T47D (cell line): ENCODE results near the gene HMX1.

ENCODE experiments used
- DNase-seq, 2 experiments: peaks; one replicate each; pipeline versions ENCODE4 v3.0.0 to v3.0.0-alpha.2; 2011 to 2012; ENCODE audit warnings: low read depth in 1 of 2, low spot score in 1 of 2
- JUND ChIP-seq: IDR thresholded peaks from 2 replicates; pipeline ENCODE4 v1.6.1; 2012; ENCODE audit warnings: low read depth
- in situ Hi-C: cut with HindIII; loops from 2 replicates; pipeline ENCODE4 v1.10.0; 2016; ENCODE audit warnings: low sequenced_read_pairs, low pct_unique_long_range_greater_than_20kb

HMX1 gene

GRCh38 chr4:8841678-8842268, 29.9 kb downstream of the HMX1 start:
- in situ Hi-C loops, result no loop called here
- no peak for DNase-seq
- no peak for TF ChIP-seq JUND

DNA sequence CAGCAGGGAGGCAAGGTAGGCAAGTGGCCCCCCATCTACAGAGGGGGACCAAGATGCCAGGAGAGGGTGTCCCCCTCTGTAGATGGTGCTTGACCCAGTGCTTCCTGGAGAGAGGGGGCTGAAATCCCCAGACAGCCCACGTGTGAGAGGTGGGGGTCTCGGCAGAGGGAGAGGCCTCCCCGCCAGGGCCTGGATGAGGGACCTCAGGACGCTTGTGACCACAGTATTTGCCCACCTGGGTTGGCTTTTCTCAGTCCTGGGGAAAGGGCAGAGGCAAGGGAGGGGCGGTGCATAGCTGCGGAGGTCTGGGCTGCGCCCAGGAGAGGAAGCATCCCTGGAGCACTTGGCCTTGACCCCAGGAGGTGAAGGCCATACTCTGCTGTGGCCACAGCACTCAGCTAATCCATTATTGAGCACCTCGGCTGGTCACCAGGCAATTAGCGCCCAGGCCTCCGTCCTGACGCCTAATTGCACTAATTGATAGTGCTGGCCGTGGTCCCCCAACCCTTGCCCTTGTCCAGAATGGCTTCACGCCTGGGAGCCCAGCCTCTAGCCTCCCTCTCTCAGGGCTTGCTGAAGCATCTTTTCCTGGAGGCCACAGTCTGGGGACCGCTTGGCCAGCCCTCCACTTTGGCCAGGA, 30.7 kb downstream of the HMX1 start:
- TF ChIP-seq JUND, result no peak
- in situ Hi-C loops, result no loop called here
- no peak for DNase-seq

- TF ChIP-seq JUND, result no peak
- in situ Hi-C loops, result no loop called here
- DNase-seq, result peak in 1 of 2 experiments; percentile 10
Measured at GRCh38 chr4:8840006-8840793, 31.4 kb downstream of the HMX1 start.

DNA sequence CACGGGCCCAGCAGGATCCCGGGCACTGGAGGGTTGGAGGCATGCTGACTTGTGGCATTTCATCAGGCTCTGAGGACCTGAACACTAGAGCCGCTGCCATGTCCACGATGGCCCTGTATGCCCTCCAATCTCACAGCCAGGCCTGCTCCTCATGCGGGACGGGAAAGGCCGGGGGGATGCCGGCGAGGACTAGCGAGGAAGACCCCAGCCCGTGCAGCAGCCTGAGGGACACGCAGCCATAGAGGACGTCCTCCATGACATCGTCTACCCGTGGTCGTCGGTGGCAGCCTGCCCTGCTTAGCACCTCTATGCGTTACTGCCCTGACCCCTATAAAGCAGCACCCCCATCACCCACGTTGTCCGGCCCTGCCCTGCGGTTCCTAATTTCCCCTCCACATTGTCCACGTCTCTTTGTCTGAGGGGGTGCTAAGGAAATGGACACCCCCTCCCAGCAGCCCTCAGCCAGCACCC, 32.6 kb downstream of the HMX1 start:
- DNase-seq, result no peak
- TF ChIP-seq JUND, result no peak
- in situ Hi-C loops, result no loop called here

GRCh38 chr4:8838296-8838960, 33.2 kb downstream of the HMX1 start:
- DNase-seq, result no peak
- no peak for TF ChIP-seq JUND
- in situ Hi-C loops, result no loop called here

DNA sequence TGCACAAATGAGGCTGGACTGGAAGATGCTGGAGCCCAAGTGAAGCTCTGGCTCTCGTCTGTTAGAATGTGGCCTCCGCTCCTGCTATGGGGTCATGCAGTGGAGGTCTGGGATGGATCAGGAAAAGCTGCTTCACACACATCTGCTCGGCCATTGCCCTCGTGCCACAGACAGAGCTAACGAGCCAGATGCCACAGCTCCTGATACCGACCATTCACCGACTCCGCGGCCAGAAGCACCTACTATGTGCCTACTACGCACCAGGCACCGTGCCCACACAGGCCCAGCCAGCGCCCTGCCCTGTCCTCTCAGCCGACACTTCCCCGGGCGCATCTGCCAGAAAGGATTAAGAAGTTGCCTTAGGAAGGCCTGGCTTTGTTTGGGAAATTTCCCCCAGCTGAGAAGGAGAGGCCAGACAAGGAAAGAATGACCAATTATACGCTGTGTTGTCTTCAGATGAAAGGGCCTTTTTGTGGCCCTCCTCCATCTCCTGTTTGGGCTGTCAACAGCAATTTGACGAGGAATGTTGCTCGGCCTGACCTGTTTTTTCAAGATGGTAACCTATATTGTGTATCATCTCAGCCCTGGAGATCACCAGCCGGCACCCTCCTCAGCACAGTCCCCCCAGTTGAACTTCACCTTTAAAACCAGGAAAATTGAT, 34.3 kb downstream of the HMX1 start:
- peak in 1 of 2 experiments; percentile 20 for DNase-seq
- in situ Hi-C loops, result no loop called here
- no peak for TF ChIP-seq JUND

- in situ Hi-C loops, result no loop called here
- no peak for TF ChIP-seq JUND
- no peak for DNase-seq
Measured at GRCh38 chr4:8836664-8837171, 34.9 kb downstream of the HMX1 start.

DNA sequence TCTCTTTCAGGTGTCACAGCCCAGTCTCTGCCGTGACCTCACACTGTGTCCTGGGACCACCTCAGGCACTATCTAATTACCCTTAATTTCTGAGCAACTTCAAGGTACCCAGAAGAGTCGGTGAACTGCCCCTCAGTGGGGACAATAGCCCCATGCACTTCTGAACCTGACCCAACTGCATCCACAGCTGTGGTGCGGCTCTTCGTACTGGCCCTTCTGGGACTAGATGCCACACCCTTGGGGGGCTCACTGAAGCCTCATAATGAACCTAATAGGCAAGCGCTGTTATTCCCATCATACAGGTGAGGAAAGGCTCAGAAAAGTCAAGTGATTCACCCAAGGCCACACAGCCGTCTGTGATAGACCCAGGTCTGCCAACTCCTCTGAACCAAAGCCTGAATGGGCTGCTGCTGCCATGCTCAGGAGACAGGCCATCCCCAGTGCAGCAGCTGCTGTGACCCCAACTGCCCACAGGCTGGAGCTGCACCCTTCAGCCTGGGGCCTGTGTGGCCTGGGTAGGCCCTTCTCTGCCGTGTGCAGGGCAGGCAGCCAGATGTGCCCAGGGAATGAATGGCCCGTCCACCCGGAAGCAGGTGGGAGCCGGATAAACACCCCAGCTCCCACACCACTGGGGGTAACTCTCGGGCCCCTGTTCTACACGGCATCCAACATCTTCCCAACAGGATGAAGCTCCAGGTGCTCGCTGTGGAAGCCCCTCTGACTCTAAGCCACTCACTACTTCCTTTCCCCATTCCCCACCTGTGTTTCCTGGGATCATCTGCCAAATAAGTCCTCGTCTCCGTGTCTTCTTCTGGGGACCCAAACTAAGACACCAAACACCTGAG, 35.9 kb downstream of the HMX1 start:
- no peak for DNase-seq
- no peak for TF ChIP-seq JUND
- in situ Hi-C loops, result no loop called here

DNA sequence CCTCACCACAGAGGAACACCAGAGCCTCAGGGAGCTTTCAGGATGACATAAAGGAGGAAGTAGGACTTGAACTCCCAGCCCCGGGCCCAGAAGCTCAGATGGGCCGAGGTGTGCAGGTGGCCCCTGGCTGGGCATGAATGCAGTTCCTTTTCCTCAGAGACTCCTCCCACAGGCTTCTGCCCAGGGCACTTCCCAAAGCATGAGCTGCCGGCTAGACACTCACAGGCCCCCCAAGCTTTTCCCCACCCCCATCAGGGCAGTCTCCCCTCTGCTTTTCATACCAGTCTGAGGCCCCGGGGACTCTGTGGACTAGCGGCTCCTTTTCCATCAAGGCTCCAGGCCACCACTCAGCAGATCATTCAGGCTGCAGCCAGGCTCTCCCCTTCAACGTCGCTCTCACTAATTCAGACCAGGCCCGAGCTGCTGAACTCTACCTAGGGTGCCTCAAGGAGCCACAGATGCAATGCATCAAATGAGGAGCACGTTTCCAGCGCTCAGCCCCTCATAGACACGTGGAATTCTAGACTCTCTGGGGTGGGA, 36.9 kb downstream of the HMX1 start:
- no peak for DNase-seq
- in situ Hi-C loops, result no loop called here
- no peak for TF ChIP-seq JUND

DNA sequence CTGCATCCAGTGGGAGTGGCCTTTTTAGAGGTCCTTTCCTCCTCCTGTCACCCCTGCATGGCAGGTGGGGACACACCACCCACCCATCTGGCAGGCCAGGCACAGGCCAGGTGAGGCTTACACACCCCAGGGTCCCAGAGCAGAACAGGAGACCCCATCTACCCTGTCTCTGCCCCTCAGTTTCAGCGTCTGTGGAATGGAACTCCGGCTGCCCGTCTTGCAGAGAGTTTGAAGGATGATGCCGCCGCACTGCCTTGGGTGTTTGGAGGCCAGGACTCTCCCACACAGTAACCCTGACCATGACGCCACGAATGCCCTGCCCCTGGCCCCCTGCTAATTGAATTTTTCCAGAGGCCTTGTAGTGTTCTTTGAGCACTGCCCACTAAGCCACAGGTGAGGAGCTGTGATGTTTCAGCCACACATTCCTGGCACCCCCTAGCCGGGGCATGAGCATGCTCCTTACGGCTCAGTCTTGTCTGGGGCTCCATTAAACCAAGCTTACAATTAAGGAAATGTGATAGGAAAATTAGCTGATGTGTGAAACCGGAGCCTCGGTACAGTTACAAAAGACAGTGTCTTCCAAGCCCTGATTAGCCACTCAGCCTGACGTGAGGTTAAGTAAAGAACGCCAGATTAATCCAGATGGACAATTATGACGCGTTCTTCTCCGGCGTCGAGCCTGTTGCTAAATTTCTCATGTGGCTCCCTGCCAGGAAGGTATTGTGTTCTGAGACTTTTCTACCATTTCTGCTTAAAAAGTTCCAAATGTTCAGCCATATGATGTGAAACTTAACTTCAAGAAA, 39.3 kb downstream of the HMX1 start:
- no peak for TF ChIP-seq JUND
- in situ Hi-C loops, result no loop called here
- no peak for DNase-seq
